ENCODE data around the gene MT3.

DNA sequence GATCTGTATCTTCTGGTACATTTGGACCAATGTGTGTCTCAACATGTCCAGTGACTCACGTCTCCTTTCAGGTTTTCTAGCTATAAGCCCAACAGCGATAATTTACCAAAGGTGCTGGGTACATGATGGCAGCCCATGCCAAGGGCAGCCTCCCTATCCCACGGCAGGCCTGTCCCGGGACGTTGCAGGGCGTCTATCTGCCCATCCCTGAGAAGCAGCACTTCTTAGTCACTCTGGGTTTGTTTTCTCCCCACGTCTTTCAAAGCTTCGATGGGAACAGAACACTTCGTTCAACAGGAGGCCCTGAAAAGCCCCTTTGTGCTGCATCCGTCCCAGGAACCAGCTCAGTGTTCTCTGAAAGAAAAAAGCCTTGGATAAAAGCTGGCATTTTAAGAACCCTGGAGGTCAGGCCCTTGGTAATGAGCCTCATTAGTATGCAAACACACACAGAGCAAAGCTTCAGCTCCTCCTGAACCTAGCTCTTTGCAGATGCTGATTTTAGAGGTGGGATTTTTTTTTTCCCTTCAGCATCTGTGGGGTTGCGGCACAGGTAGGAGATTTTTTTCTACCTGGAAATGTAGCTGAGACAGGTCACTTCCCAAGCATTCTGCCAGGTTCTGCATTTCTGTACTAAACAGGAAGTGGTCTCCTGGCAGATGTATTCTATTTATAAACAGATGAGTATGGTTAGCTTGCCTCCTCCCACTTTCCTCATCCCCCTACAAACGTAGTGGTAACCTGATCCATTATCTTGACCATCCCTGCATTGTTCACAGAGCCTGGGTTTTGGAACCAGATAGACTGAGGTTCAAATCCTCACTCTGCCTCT, 42.0 kb upstream of the MT3 start:
- TF ChIP-seq EZH2 (IDR thresholded peaks at IDR 0.05; ENCODE audit: insufficient read depth, poor library complexity, severe bottlenecking) (no peak), EZH2phosphoT487 (IDR thresholded peaks at IDR 0.05; ENCODE audit: insufficient read depth, low read depth) (no peak)

Measured in GM23248 (cell line).